Panc1 (cell line): ENCODE measurements around the gene FRMD5. TPM values are rescaled to one million over a fixed set of nuclear protein-coding genes. Genes with fewer than 3 reads are reported as not detected.

Source experiments
- ATAC-seq: fragments of 200-7000 bp; cut with Tn5 transposase; 2 replicates; pipeline ENCODE4 v1.9.1; 2020; ENCODE audit warnings: mild to moderate bottlenecking, moderate library complexity
- BruUV-seq: library from RNA; stranded (reverse); fragments of 400-500 nt; replicated peaks from 2 replicates; lab custom pipeline; 2021; lab: Mats Ljungman, UMichigan
- CTCF ChIA-PET: fragments of 300-600 bp; sonication (Branson Sonifier 250); formaldehyde crosslinking; loops from one replicate; lab custom pipeline; 2022; ENCODE audit warnings: antibody characterized with exemption; lab: Charles Lee
- POLR2A ChIA-PET: fragments of 300-600 bp; sonication (Branson Sonifier 250); formaldehyde crosslinking; loops from one replicate; lab custom pipeline; 2022; ENCODE audit warnings: antibody characterized with exemption; lab: Charles Lee
- DNase-seq: peaks from one replicate; pipeline ENCODE4 v3.0.0-alpha.2; 2010; ENCODE audit warnings: low read depth, low spot score
- H3K27ac ChIP-seq: 2 replicates; pipeline ENCODE4 v1.5.1; 2011; ENCODE audit warnings: mild to moderate bottlenecking, low read length, inconsistent platforms
- H3K27me3 ChIP-seq: fragments of 200-500 bp; sonication (Bioruptor generic); 2 replicates; pipeline ENCODE4 v1.6.0; 2014; ENCODE audit warnings: low read length, inconsistent platforms; ENCODE audit not compliant: control insufficient read depth, insufficient read depth
- H3K36me3 ChIP-seq: fragments of 200-500 bp; sonication (Bioruptor generic); 2 replicates; pipeline ENCODE4 v1.5.1; 2014; ENCODE audit warnings: inconsistent platforms, mild to moderate bottlenecking, low read length, moderate library complexity; ENCODE audit not compliant: control insufficient read depth, insufficient read depth
- H3K4me1 ChIP-seq: 2 replicates; pipeline ENCODE4 v1.5.1; 2011; ENCODE audit warnings: inconsistent platforms, mild to moderate bottlenecking, low read length, moderate library complexity; ENCODE audit not compliant: control insufficient read depth, insufficient read depth
- H3K4me3 ChIP-seq, 2 experiments: 2 replicates each; pipeline ENCODE4 v1.5.1; 2011 to 2012; ENCODE audit warnings: low read depth in 2 of 2, low read length in 2 of 2, mild to moderate bottlenecking in 2 of 2, inconsistent platforms in 1 of 2, moderate library complexity in 1 of 2
- H3K9me3 ChIP-seq: fragments of 200-500 bp; sonication (Bioruptor generic); 2 replicates; pipeline ENCODE4 v1.5.1; 2014; ENCODE audit warnings: low read depth, mild to moderate bottlenecking, inconsistent platforms, low read length, moderate library complexity; ENCODE audit not compliant: control insufficient read depth, insufficient read depth
- POLR2AphosphoS5 ChIP-seq: IDR thresholded peaks from 2 replicates; pipeline ENCODE4 v1.6.1; 2012; ENCODE audit warnings: mild to moderate bottlenecking, low read depth, low read length, moderate library complexity
- SIN3A ChIP-seq: IDR thresholded peaks from 2 replicates; pipeline ENCODE4 v1.6.1; 2012; ENCODE audit warnings: low read depth, mild to moderate bottlenecking, low read length, moderate library complexity, borderline replicate concordance; ENCODE audit not compliant: insufficient read depth
- TCF7L2 ChIP-seq: IDR thresholded peaks from 2 replicates; pipeline ENCODE4 v1.6.1; 2011; ENCODE audit warnings: mild to moderate bottlenecking, low read depth, low read length, inconsistent platforms
- in situ Hi-C: cut with HindIII; loops from 2 replicates; pipeline ENCODE4 v1.10.0; 2016; ENCODE audit warnings: low sequenced_read_pairs, low pct_unique_long_range_greater_than_20kb
- intact Hi-C: fragments of 100-400 bp; cut with micrococcal nuclease; formaldehyde crosslinking; loops from one replicate; pipeline ENCODE4 v1.10.0; 2022; ENCODE audit not compliant: unreplicated experiment
- total RNA-seq: library from RNA; stranded (reverse); gene quantifications from one replicate; pipeline ENCODE4 v1.2.1, GENCODE V29; 2021; ENCODE audit not compliant: unreplicated experiment
- TF ChIP-seq, protein P1 (sequence below): fragments of 450-650 bp; IDR thresholded peaks from 2 replicates; pipeline ENCODE4 v1.5.1; 2017; ENCODE audit warnings: mild to moderate bottlenecking
- TF ChIP-seq, protein P2 (sequence below), 2 experiments: IDR thresholded peaks; 2 replicates each; pipeline ENCODE4 v1.6.1; 2011 to 2012; ENCODE audit warnings: low read depth in 2 of 2, control low read depth in 1 of 2, low read length in 1 of 2, mild to moderate bottlenecking in 1 of 2, moderate library complexity in 1 of 2; ENCODE audit not compliant: insufficient read depth in 1 of 2

Gene FRMD5
- total RNA-seq, 1 experiment from 2014 or later, result 18.3 TPM

DNA sequence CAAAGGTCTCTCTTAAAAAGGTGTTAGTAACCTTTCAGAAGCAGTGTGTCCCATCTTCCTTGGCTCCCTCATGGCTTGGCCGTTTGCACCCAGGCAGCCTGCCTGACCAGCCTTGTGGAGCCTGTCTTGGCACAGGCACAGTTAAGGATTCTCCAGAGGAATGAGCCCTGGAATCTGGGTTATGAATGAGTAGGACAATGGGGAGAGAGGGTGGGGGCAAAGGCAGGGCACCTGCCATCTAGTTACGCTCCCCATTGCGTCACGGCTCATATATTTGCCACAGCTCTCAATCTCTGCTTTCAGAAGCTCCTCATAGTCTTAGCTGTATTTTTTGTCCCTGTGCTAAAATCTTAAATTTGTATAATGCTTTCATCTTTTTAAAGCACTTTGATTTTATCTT is 317.7 kb downstream of the FRMD5 start:
- CTCF ChIA-PET, result no interaction called here
- Histone ChIP-seq H3K27ac (no peak overlapping the region), H3K36me3 (no peaks in the 10 kb centered on the region; the same call in none of the 2 replicates), H3K4me1 (no peaks in the 10 kb centered on the region), H3K27me3 (no peaks in the 10 kb centered on the region), H3K4me3 (no peak overlapping the region), H3K9me3 (no peaks in the 10 kb centered on the region)
- in situ Hi-C loops, result no loop called here
- intact Hi-C loops, result loop anchor here (10.0 kb wide), 1 partner anchor 57 kb away; no protein-coding TSS in a partner anchor
- POLR2A ChIA-PET, result no interaction called here
- ATAC-seq (no peak), DNase-seq (no peak)
- TF ChIP-seq TCF7L2, result no peak
- TF ChIP-seq, protein P1, sequence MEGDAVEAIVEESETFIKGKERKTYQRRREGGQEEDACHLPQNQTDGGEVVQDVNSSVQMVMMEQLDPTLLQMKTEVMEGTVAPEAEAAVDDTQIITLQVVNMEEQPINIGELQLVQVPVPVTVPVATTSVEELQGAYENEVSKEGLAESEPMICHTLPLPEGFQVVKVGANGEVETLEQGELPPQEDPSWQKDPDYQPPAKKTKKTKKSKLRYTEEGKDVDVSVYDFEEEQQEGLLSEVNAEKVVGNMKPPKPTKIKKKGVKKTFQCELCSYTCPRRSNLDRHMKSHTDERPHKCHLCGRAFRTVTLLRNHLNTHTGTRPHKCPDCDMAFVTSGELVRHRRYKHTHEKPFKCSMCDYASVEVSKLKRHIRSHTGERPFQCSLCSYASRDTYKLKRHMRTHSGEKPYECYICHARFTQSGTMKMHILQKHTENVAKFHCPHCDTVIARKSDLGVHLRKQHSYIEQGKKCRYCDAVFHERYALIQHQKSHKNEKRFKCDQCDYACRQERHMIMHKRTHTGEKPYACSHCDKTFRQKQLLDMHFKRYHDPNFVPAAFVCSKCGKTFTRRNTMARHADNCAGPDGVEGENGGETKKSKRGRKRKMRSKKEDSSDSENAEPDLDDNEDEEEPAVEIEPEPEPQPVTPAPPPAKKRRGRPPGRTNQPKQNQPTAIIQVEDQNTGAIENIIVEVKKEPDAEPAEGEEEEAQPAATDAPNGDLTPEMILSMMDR, result no peak
- TF ChIP-seq SIN3A, result no peak
- TF ChIP-seq, protein P2, sequence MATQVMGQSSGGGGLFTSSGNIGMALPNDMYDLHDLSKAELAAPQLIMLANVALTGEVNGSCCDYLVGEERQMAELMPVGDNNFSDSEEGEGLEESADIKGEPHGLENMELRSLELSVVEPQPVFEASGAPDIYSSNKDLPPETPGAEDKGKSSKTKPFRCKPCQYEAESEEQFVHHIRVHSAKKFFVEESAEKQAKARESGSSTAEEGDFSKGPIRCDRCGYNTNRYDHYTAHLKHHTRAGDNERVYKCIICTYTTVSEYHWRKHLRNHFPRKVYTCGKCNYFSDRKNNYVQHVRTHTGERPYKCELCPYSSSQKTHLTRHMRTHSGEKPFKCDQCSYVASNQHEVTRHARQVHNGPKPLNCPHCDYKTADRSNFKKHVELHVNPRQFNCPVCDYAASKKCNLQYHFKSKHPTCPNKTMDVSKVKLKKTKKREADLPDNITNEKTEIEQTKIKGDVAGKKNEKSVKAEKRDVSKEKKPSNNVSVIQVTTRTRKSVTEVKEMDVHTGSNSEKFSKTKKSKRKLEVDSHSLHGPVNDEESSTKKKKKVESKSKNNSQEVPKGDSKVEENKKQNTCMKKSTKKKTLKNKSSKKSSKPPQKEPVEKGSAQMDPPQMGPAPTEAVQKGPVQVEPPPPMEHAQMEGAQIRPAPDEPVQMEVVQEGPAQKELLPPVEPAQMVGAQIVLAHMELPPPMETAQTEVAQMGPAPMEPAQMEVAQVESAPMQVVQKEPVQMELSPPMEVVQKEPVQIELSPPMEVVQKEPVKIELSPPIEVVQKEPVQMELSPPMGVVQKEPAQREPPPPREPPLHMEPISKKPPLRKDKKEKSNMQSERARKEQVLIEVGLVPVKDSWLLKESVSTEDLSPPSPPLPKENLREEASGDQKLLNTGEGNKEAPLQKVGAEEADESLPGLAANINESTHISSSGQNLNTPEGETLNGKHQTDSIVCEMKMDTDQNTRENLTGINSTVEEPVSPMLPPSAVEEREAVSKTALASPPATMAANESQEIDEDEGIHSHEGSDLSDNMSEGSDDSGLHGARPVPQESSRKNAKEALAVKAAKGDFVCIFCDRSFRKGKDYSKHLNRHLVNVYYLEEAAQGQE (IDR thresholded peaks at IDR 0.05; ENCODE audit: insufficient read depth in 1 of 2, low read depth in 2 of 2, low read length in 1 of 2), result no peak
- BruUV-seq, result no TSS peak

DNA sequence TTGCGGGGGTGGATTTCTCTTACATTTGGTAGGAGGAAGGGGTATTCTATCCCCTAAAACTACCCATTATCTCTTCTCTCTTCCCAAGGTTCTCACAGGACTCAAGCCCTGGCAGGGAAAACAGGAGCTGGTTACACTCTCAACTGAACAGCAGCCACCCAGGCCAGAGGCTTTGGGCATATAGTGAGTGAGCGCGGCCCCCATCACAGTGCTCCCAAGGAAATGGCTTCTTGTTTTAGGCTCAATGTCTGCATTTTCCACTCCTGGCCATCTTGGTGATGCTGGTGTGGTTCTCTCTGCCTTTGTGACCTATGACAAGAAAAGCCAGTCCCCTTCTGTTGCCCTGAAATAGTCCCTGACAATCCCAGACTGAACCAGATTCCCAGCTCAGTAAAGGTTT is 318.2 kb downstream of the FRMD5 start:
- TF ChIP-seq TCF7L2 (no peak), POLR2AphosphoS5 (no peak), SIN3A (no peak)
- TF ChIP-seq, protein P1, result no peak
- TF ChIP-seq, protein P2 (IDR thresholded peaks at IDR 0.05; ENCODE audit: insufficient read depth in 1 of 2, low read depth in 2 of 2, low read length in 1 of 2), result no peak
- Histone ChIP-seq H3K27me3 (no peaks in the 10 kb centered on the region), H3K4me1 (no peaks in the 10 kb centered on the region), H3K4me3 (no peak overlapping the region), H3K27ac (no peak overlapping the region), H3K9me3 (no peaks in the 10 kb centered on the region), H3K36me3 (no peaks in the 10 kb centered on the region; the same call in none of the 2 replicates)
- BruUV-seq, result no TSS peak
- DNase-seq (no peak), ATAC-seq (no peak)
- ChIA-PET POLR2A (no interaction called here), CTCF (no interaction called here)
- in situ Hi-C loops (no loop called here), intact Hi-C loops (loop anchor here (10.0 kb wide), 1 partner anchor 58 kb away; no protein-coding TSS in a partner anchor)
